DOHH2 (cell line): ENCODE results near the gene PCBD2.

Experiments
- H3F3A ChIP-seq: fragments of 200-600 bp; sonication (generic), shearing (Covaris generic); 2 replicates; pipeline ENCODE4 v1.6.0; 2016; ENCODE audit warnings: antibody characterized with exemption, mild to moderate bottlenecking; ENCODE audit not compliant: control insufficient read depth, insufficient read depth
- H3K27ac ChIP-seq: fragments of 200-600 bp; sonication (generic); 2 replicates; pipeline ENCODE4 v1.5.1; 2014; ENCODE audit warnings: low read depth, mild to moderate bottlenecking, low read length, moderate library complexity
- H3K27me3 ChIP-seq: fragments of 200-600 bp; sonication (generic); 2 replicates; pipeline ENCODE4 v1.6.1; 2014; ENCODE audit warnings: mild to moderate bottlenecking, low read length, mixed read lengths; ENCODE audit not compliant: control insufficient read depth
- H3K36me3 ChIP-seq: fragments of 200-600 bp; sonication (generic); 2 replicates; pipeline ENCODE4 v1.6.1; 2014; ENCODE audit warnings: mild to moderate bottlenecking, low read length, moderate library complexity, mixed read lengths; ENCODE audit not compliant: control insufficient read depth
- H3K4me1 ChIP-seq: fragments of 200-600 bp; sonication (generic); 2 replicates; pipeline ENCODE4 v1.6.1; 2014; ENCODE audit warnings: mild to moderate bottlenecking, low read length, mixed read lengths; ENCODE audit not compliant: control insufficient read depth
- H3K4me2 ChIP-seq: fragments of 200-600 bp; sonication (generic); 2 replicates; pipeline ENCODE4 v1.6.0; 2014; ENCODE audit warnings: mild to moderate bottlenecking, low read length, moderate library complexity
- H3K4me3 ChIP-seq: fragments of 200-600 bp; sonication (generic); 2 replicates; pipeline ENCODE4 v1.5.1; 2014; ENCODE audit warnings: mild to moderate bottlenecking, low read length, mixed read lengths
- H3K79me2 ChIP-seq: fragments of 200-600 bp; sonication (generic); 2 replicates; pipeline ENCODE4 v1.6.1; 2014; ENCODE audit warnings: mild to moderate bottlenecking, low read length, mixed read lengths; ENCODE audit not compliant: control insufficient read depth
- H3K9me2 ChIP-seq: fragments of 200-600 bp; sonication (generic); replicated peaks from 2 replicates; pipeline ENCODE4 v1.6.1; 2014; ENCODE audit warnings: mild to moderate bottlenecking, low read length, mixed read lengths; ENCODE audit not compliant: control insufficient read depth
- H3K9me3 ChIP-seq: fragments of 200-600 bp; sonication (generic); 2 replicates; pipeline ENCODE4 v1.6.1; 2014; ENCODE audit warnings: antibody characterized with exemption, low read length, mixed read lengths; ENCODE audit not compliant: control insufficient read depth, insufficient read depth
- H4K20me1 ChIP-seq: fragments of 200-600 bp; sonication (generic); 2 replicates; pipeline ENCODE4 v1.6.0; 2014; ENCODE audit warnings: low read depth, mild to moderate bottlenecking, antibody characterized with exemption, low read length, moderate library complexity; ENCODE audit not compliant: control insufficient read depth, insufficient read depth
- EZH2phosphoT487 ChIP-seq: fragments of 200-600 bp; sonication (generic); IDR thresholded peaks from 2 replicates; pipeline ENCODE4 v1.6.1; 2017; ENCODE audit warnings: borderline replicate concordance, mild to moderate bottlenecking, antibody characterized with exemption, low read length, moderate library complexity, mixed read lengths
- TF ChIP-seq, protein P1 (sequence below): fragments of 200-600 bp; sonication (generic); IDR thresholded peaks from one replicate; pipeline ENCODE4 v1.5.1; 2014; ENCODE audit warnings: antibody characterized with exemption, mild to moderate bottlenecking, low read depth, low read length; ENCODE audit not compliant: poor library complexity, severe bottlenecking

Gene PCBD2

DNA sequence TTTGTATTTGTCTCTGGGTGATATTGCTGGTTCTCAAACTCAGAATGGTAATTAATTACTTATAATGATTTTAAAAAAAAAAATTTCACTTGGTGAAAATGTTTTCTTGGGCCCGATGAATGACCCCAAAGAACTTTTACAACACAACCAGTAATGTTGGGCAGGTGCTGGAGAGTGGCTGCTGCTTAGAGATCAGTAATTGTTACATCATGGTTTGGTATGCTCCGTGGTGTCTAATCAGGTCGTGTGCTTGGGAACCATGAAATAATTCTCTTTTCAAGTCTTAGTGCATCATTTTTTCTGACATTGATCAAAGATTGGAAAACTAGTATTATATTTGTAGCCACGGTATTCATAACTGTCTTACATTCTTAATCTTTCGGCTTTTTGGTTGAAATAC lies 29.3 kb downstream of the PCBD2 start:
- no peak for TF ChIP-seq EZH2phosphoT487
- TF ChIP-seq, protein P1, sequence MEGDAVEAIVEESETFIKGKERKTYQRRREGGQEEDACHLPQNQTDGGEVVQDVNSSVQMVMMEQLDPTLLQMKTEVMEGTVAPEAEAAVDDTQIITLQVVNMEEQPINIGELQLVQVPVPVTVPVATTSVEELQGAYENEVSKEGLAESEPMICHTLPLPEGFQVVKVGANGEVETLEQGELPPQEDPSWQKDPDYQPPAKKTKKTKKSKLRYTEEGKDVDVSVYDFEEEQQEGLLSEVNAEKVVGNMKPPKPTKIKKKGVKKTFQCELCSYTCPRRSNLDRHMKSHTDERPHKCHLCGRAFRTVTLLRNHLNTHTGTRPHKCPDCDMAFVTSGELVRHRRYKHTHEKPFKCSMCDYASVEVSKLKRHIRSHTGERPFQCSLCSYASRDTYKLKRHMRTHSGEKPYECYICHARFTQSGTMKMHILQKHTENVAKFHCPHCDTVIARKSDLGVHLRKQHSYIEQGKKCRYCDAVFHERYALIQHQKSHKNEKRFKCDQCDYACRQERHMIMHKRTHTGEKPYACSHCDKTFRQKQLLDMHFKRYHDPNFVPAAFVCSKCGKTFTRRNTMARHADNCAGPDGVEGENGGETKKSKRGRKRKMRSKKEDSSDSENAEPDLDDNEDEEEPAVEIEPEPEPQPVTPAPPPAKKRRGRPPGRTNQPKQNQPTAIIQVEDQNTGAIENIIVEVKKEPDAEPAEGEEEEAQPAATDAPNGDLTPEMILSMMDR: no peak
- Histone ChIP-seq H3K36me3 (peaks cover 58% of the 10 kb centered on the region), H3K9me3 (no peaks in the 10 kb centered on the region), H3K4me1 (no peaks in the 10 kb centered on the region), H3K27me3 (no peaks in the 10 kb centered on the region), H3K79me2 (no peaks in the 10 kb centered on the region), H3K27ac (no peak overlapping the region), H3K9me2 (no peaks in the 10 kb centered on the region), H3K4me3 (no peak overlapping the region), H3K4me2 (no peak overlapping the region), H3F3A (no peaks in the 10 kb centered on the region), H4K20me1 (no peaks in the 10 kb centered on the region)

DNA sequence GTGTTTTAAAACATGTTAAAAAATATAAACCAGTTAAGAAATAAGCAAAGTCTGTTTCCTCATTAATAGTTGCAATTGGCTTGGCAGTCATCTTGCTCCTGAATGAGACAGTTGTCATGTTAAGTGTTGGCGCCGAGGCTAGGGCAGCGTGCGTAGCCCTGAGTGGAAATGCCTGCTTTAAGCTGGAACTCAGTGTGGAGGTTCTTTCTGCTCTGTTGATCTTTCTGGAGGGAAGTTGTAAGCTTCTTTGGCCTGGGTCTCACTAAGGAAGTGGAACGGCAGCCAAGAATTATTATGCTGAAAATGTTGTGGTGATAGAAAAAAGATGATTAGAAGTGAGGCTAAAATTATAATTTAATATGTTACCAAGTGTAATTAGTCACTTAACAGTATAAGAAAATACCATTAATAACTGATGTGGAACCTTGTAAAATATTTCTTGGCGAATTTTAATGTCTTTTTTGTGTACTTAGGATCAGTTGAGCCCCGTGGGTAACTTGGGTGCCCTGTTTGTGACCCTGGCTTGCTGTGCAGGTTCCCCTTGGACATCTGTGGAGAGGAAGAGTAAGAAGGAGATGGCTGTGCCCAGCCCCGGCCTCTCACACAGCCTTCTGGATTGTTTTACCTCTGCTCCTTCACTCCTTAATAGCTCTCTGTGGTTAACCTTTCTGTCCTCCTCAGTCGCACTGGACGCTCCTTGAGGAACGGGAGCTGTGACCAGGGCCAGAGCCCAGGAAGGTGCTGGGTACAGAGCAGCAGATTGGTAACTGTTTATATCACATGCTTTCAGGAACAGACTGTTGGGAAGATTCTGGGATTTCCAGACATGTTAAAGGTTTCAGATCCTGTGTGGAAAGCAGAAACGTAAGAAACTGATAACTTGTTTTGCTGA lies 31.0 kb downstream of the PCBD2 start:
- Histone ChIP-seq H3K4me3 (no peak overlapping the region), H3K27ac (no peak overlapping the region), H4K20me1 (no peaks in the 10 kb centered on the region), H3F3A (no peaks in the 10 kb centered on the region), H3K27me3 (no peaks in the 10 kb centered on the region), H3K9me3 (no peaks in the 10 kb centered on the region), H3K36me3 (peaks cover 48% of the 10 kb centered on the region), H3K9me2 (no peaks in the 10 kb centered on the region), H3K4me1 (no peaks in the 10 kb centered on the region), H3K4me2 (no peak overlapping the region), H3K79me2 (no peaks in the 10 kb centered on the region)
- TF ChIP-seq, protein P1: no peak
- TF ChIP-seq EZH2phosphoT487: no peak

DNA sequence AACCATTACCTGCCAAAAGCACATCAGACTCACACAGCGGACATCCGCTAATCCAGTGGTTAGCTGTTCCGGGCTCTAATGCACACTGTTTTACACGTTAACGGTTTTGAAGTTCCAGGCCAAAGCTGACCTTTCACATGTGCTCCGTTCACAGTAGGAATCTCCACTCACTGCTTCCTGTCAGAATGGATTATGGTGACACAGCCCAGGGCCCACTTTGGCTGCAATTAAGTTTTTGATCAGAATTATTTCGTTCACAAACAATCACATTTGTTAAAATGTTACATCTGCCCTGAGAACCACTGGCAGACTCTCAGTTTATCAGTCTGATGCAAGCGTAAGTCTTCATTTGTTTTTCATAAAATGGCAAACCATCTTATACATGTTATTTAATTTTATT lies 32.6 kb downstream of the PCBD2 start:
- Histone ChIP-seq H3K4me2 (no peak overlapping the region), H3K4me1 (no peaks in the 10 kb centered on the region), H4K20me1 (no peaks in the 10 kb centered on the region), H3F3A (no peaks in the 10 kb centered on the region), H3K36me3 (peaks cover 41% of the 10 kb centered on the region), H3K27me3 (no peaks in the 10 kb centered on the region), H3K9me2 (no peaks in the 10 kb centered on the region), H3K27ac (no peak overlapping the region), H3K9me3 (no peaks in the 10 kb centered on the region), H3K79me2 (no peaks in the 10 kb centered on the region), H3K4me3 (no peak overlapping the region)
- TF ChIP-seq, protein P1: no peak
- no peak for TF ChIP-seq EZH2phosphoT487
